Ovary (tissue), 3 donors: ENCODE measurements around the gene LRRC70.

Experiments used
- EP300 ChIP-seq: sonication (generic); formaldehyde crosslinking; IDR thresholded peaks from one replicate; pipeline ENCODE4 v1.6.1; 2017; ENCODE audit warnings: antibody characterized with exemption
- POLR2A ChIP-seq: fragments of 450-650 bp; IDR thresholded peaks from one replicate; pipeline ENCODE4 v1.6.1; 2017; ENCODE audit warnings: antibody characterized with exemption, mild to moderate bottlenecking, moderate library complexity
- TF ChIP-seq, protein P1 (sequence below), 3 donors: fragments of 450-650 bp in 2 of 3; fragments of 200-600 bp in 1 of 3; IDR thresholded peaks; one replicate each; pipeline versions ENCODE4 v1.5.1 to v1.8.0; 2016 to 2022; ENCODE audit warnings: antibody characterized with exemption in 3 of 3, mild to moderate bottlenecking in 1 of 3
- donor health status: DM: no; HTN: no; CAD: no.

DNA sequence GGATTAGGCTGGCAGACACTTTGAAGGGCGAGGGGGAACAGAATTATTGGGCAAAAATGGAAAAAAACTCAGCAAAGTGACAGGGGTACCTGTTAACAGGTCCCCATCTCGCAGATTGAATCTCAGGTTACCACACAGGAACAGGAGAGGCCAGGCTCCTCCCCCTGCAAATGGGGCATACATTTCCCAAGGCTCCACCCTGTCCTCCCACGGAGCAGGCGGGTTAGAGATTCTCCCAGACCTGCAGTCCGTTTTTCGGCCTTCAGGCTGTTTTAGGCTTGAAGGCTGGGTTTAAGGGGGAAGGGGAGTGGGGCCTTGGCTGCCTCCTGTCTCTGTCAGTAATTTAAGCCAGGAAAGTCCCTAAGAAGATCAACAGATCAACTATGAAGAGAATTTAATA, 42.7 kb downstream of the LRRC70 start:
- TF ChIP-seq, protein P1, sequence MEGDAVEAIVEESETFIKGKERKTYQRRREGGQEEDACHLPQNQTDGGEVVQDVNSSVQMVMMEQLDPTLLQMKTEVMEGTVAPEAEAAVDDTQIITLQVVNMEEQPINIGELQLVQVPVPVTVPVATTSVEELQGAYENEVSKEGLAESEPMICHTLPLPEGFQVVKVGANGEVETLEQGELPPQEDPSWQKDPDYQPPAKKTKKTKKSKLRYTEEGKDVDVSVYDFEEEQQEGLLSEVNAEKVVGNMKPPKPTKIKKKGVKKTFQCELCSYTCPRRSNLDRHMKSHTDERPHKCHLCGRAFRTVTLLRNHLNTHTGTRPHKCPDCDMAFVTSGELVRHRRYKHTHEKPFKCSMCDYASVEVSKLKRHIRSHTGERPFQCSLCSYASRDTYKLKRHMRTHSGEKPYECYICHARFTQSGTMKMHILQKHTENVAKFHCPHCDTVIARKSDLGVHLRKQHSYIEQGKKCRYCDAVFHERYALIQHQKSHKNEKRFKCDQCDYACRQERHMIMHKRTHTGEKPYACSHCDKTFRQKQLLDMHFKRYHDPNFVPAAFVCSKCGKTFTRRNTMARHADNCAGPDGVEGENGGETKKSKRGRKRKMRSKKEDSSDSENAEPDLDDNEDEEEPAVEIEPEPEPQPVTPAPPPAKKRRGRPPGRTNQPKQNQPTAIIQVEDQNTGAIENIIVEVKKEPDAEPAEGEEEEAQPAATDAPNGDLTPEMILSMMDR (IDR thresholded peaks at IDR 0.05) = no peak
- TF ChIP-seq POLR2A (no peak), EP300 (no peak)
